IPS-15b (cell line): ENCODE results near the gene SEZ6.

Experiments
- H3K27me3 ChIP-seq: one replicate; pipeline ENCODE4 v1.6.1; 2013; ENCODE audit warnings: low read length; ENCODE audit not compliant: control insufficient read depth, insufficient read depth
- H3K36me3 ChIP-seq: one replicate; pipeline ENCODE4 v1.6.1; 2013; ENCODE audit warnings: low read length; ENCODE audit not compliant: control insufficient read depth, insufficient read depth
- H3K4me1 ChIP-seq: one replicate; pipeline ENCODE4 v1.6.1; 2013; ENCODE audit warnings: mild to moderate bottlenecking, low read length; ENCODE audit not compliant: control insufficient read depth, insufficient read depth
- H3K4me3 ChIP-seq: one replicate; pipeline ENCODE4 v1.5.1; 2013; ENCODE audit warnings: low read depth, low read length
- H3K9ac ChIP-seq: one replicate; pipeline ENCODE4 v1.6.1; 2013; ENCODE audit warnings: low read depth, mild to moderate bottlenecking, low read length
- H3K9me3 ChIP-seq: one replicate; pipeline ENCODE4 v1.6.1; 2013; ENCODE audit warnings: mild to moderate bottlenecking, low read length; ENCODE audit not compliant: control insufficient read depth, insufficient read depth

Gene SEZ6

DNA sequence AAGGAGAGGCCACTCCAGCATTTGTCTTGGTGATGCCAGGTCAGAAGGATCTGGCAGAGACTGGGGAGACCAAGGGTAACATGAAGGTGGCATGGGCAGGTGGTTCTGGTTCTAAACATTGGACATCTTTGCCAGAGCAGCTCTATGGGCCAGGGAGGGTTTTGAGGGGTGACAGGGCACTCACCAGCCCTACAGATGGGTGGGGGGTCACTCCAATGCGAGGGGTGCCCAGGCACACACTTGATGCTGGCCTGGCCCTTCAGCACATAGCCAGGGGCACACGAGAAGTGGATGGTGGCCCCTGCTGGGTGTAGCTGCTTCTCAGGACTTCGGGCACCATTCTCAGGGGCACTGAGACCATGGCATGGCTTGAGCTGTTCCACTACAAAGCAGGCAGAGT, 49.0 kb downstream of the SEZ6 start:
- H3K27me3 ChIP-seq = no peaks in the 10 kb centered on the region
- no peak overlapping the region for H3K9ac ChIP-seq
- no peaks in the 10 kb centered on the region for H3K36me3 ChIP-seq
- H3K4me1 ChIP-seq = peaks cover 9% of the 10 kb centered on the region
- no peak overlapping the region for H3K4me3 ChIP-seq
- no peaks in the 10 kb centered on the region for H3K9me3 ChIP-seq

DNA sequence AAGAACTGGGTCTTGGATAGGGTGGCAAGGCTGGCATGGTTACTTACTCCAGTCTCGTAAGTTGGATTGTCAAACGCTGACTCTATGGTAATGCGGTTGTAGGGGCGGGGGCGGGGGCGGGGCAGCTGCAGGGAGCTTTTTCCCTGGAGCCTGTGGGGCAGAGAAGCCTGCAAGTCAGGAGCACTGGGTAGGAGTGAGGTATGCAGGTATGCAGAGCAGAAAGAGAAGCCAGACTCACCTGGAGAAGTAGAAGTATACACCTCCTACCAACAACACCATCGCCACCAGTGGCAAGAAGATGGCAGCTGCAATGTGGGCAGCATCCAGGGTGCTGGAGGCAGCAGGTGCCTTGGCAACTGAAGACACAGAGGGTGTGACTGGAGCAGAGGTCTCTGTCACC, 49.7 kb downstream of the SEZ6 start:
- no peaks in the 10 kb centered on the region for H3K9me3 ChIP-seq
- H3K4me3 ChIP-seq = no peak overlapping the region
- H3K36me3 ChIP-seq = no peaks in the 10 kb centered on the region
- H3K9ac ChIP-seq = peak overlapping the region; percentile 5
- H3K4me1 ChIP-seq = peaks cover 9% of the 10 kb centered on the region
- no peaks in the 10 kb centered on the region for H3K27me3 ChIP-seq

DNA sequence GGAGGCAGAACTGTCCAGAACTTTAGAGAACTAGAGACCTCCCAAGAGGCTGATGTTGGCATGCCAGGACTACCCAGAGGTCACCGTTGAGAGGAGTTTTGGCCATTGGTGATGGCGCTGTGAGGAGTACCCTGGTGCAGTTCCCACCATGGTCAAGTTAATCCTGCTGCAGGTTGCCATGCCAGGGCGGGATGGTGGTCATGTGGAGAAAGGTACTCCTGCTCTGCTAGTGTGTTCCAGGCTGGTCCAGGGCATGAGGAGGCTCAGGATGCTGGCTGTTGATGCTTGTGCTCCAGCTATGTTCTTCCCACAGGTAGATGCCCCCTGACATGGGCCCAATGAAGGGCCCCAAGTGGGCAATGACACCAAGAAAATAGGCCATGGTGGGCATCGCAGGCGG, 50.4 kb downstream of the SEZ6 start:
- H3K9me3 ChIP-seq = no peaks in the 10 kb centered on the region
- peaks cover 9% of the 10 kb centered on the region for H3K4me1 ChIP-seq
- H3K4me3 ChIP-seq = no peak overlapping the region
- no peak overlapping the region for H3K9ac ChIP-seq
- H3K36me3 ChIP-seq = no peaks in the 10 kb centered on the region
- no peaks in the 10 kb centered on the region for H3K27me3 ChIP-seq

DNA sequence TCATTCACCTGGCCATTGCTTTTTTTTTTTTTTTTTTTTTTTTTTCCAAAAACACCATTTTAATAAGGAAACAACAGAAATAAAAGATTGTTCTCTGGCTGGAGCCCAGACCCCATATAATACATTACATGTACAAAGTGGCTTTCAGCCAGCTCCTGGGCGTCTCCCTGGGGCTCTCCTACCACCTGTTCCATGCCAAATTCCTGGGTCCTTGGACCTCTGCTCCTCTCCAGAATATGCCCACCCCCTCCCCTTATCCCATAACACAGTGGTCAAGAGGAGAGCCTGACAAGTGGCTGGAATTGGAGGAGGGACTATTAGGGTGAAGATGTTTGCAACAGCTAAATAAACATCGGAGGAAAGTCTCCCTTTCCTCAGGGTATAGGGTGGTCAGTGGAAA, 50.9 kb downstream of the SEZ6 start:
- H3K9ac ChIP-seq = no peak overlapping the region
- H3K4me1 ChIP-seq = peaks cover 9% of the 10 kb centered on the region
- no peaks in the 10 kb centered on the region for H3K27me3 ChIP-seq
- H3K4me3 ChIP-seq = no peak overlapping the region
- no peaks in the 10 kb centered on the region for H3K36me3 ChIP-seq
- H3K9me3 ChIP-seq = no peaks in the 10 kb centered on the region

DNA sequence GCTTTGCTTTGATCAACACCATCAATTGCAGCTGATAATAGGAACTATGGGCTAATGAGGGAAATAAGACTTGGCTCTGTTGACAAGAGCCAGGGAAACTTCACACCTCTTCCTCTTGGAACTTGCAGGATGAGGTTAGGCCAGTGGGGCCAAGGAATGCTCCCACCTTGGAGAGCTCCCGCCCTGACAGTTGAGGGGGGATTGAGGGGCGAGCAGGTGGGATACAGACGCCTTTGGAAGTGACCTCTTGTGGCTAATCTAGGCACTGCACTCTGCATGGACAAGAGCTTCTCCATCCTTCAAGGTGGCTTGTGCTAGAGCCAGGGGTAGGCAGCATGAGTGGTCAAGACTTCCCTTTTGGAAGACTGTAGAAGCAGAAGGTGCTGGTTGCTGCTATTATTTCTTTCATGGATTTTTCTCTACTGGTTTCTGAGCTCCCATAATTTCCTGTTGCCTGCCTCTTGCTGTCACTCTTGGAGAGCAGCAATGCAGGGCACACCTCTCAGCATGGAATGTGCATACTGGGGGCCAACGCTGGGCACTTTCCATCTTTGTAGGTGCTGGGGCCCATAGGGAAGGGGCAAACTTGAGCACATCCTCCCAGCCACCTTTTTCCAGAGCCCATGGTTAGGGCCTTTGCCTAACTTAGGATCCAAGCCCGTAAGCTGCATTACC, 52.3 kb downstream of the SEZ6 start:
- Histone ChIP-seq H3K9ac (no peak overlapping the region), H3K27me3 (no peaks in the 10 kb centered on the region), H3K4me3 (no peak overlapping the region), H3K4me1 (peaks cover 10% of the 10 kb centered on the region), H3K9me3 (no peaks in the 10 kb centered on the region), H3K36me3 (no peaks in the 10 kb centered on the region)

DNA sequence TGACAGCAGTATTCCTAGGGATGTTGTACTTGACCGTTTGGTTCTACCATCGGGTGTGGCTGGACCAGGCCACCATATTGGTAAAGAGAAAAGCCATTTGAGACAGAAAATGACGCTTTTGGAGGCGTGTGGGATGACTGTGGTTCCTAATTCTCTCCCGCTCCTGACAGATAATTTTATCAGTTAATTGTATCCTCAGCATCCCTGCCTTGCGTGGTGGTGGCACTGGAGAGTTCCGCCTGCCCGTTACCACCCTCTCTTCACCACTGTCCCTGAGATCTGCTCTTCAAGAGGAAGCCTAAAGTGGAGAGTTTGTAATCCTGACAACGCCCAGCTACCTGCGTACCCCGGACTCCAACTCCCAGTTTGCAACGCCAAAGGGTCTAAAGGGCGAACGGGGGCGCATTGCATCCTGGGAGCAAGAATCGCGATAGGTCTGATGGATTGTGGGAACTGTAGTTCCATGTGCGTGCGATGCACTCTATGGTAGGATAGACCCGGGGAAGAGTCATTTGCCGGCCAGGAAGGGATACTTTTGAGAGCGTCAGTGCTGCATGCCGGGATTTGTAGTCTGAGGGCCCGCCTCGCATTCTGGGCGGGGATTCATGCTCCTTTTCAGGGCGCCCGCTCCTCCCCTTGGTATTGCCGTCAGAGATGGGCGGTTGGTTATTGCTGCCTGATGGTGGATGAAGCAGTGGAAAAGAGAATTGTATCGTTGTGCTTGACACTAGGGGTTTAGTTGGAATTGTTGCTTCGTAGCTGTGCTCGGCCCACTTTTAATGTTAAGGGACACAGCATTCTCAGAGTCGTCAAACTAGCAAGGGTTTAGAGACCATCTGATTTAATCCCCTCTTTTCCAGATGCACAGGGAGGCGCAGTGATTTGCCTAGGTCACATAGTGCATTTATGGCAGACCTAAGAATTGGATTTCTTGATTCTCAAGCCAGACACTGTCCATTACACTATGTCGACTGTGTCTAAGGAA, 53.5 kb downstream of the SEZ6 start:
- peak overlapping the region; percentile 92 for H3K9ac ChIP-seq
- H3K36me3 ChIP-seq = no peaks in the 10 kb centered on the region
- H3K4me3 ChIP-seq = peak overlapping the region; percentile 92
- H3K9me3 ChIP-seq = no peaks in the 10 kb centered on the region
- H3K4me1 ChIP-seq = peaks cover 22% of the 10 kb centered on the region
- H3K27me3 ChIP-seq = no peaks in the 10 kb centered on the region

DNA sequence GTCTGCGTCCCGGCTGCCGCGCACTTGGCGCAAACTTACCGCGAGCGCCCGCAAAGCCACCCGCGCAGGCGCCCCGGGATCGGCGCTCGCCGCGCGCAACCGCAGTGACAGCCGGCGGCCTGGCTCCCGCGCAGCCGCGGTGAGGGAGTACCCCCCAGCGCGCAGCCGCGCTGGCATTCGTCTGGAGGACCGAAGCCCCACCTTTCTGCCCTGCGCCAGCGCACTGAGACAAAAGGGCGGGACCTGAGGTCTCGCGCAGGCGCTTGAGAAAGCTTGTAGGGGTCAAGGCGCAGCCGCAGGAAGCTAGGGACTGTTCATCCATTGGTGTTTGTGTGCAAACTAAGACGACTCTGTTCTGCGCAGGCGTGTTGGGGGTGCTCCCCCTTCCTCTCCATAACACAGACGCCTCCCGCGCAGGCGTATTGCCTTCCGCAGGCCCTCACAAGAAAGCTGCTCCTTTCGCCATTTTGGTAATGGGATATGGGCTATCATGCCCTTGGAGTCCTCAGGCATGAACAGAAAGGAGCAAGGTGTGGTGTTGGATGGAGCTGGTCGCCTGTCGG, 54.3 kb downstream of the SEZ6 start, which contains the start of gene PHF12:
Gene PHF12, minus strand, starts transcription at position 91 of the 563 bp plus-strand sequence. CDS start 558 bp downstream, outside the sequence.
- no peaks in the 10 kb centered on the region for H3K9me3 ChIP-seq
- H3K27me3 ChIP-seq = no peaks in the 10 kb centered on the region
- H3K36me3 ChIP-seq = no peaks in the 10 kb centered on the region
- H3K4me3 ChIP-seq = peak within 1 kb of the TSS; percentile 97
- peaks cover 20% of the 10 kb centered on the region for H3K4me1 ChIP-seq
- peak within 1 kb of the TSS; percentile 92 for H3K9ac ChIP-seq

DNA sequence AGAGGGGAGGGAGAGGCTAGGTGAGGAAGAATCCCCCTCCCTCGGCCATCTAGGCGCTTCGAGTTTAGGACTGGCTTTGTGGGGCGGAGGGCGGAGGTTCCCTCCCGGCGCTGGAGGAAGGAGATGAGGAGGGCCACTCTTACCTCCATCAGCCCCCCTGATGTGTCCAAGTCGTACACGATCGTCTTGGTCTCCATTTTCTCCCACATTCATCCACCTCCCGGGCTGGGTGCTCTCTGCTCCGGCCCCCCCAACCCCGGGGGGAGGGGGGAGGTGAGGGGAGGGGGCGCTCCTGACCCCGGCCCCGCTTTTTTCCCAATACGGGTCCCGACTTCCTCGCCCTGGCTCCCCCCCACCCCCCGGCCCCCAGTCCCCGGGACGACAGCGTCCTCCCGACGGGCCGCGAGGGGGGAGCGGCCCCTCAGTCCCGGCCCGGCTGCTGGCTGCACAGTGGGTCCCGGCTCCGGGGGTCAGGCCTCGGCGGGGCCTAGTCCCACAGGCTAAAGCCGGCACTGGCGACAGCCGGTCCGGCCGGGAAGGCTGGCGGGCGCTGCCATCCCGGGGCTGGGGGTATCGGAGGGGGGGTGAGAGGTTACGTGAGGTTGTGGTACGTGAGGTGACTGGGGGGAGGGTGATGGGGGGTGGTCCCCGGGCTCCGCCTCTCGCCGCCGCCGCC, 54.9 kb downstream of the SEZ6 start:
- H3K4me3 ChIP-seq = peak overlapping the region; percentile 97

DNA sequence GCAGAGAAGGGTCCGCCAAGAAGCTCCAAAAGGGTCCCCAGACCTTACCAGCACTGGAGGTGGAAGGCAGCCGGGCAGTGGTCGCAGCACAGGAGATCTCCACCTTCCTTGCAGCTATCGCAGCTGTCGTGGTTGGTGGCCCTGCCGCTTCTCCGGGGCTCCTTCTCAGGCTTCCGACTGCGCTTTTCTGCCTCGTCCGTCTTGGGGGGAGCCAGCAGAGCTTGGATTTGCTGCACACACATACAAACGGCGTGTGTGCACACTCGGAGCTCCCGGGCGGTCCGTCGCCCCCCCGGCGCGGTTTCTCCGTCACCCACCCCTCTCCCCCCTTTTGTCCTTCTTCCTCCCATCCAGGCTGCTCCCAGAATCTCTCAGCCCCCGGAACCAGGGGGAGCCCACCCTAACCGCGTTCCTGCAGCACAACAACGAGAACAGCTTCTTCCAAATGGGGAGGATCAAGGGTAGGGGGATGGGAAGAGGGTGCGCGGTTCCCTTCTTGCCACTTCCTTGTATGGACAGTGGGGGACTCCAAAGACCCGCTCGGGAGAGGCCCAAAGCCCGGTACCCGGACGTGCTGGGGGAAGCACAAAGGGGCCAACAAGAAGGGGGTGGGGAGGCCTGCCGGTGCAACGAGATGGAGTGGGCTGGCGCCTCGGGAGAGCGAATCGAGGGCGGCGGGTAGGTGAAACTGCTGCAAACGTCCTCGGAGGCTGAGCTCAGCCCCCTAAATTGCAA, 55.6 kb downstream of the SEZ6 start:
- H3K9me3 ChIP-seq = no peaks in the 10 kb centered on the region
- H3K27me3 ChIP-seq = no peaks in the 10 kb centered on the region
- H3K9ac ChIP-seq = peak overlapping the region; percentile 91
- peaks cover 17% of the 10 kb centered on the region for H3K4me1 ChIP-seq
- H3K4me3 ChIP-seq = peak overlapping the region; percentile 97
- no peaks in the 10 kb centered on the region for H3K36me3 ChIP-seq

More for the DNA sequence above, 54.9 kb downstream of the SEZ6 start:
- Histone ChIP-seq H3K9me3 (no peaks in the 10 kb centered on the region), H3K36me3 (no peaks in the 10 kb centered on the region), H3K4me1 (peaks cover 17% of the 10 kb centered on the region), H3K9ac (peak overlapping the region; percentile 91), H3K27me3 (no peaks in the 10 kb centered on the region)

DNA sequence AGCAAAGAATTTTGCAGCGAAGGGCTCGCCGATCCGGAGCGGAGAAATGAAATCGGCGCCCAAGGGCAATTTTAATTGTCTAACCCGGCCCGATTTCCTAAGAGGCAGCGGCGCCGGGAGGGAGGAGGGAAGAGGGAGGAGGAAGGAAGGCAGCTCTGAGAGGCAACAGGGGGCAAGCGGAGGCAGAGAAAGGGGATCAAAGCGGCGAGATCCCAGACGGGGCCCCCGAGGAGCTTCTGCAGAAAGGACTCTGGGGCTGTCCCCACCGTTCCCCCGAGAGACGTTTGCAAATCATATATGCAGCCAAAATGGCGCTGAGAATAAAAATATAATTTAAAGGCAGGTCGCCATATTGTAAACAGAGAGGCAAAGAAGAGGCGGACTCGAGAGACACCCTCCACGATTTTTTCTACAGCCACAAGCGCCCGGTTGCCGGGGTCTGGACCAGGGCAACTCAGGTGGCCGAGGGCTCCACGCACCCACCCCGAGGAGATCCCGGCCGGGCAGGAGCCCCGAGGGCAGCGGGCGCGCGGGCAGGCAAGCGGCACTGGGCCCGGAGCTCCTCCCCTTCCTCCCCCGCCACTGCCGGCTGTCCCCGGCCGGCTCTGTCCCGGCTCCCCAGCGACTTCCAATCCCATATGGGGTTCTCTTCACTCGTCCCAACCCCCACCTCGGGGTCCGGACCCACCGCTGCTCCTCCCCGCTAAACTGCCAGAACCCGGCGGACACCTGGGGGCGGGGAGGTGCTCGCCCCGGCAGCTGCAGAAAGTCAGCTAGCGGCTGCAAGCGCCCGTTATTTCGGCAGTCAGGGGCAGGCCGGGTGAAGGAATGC, 56.4 kb downstream of the SEZ6 start:
- no peaks in the 10 kb centered on the region for H3K27me3 ChIP-seq
- peak overlapping the region; percentile 91 for H3K9ac ChIP-seq
- H3K36me3 ChIP-seq = no peaks in the 10 kb centered on the region
- H3K4me1 ChIP-seq = peaks cover 17% of the 10 kb centered on the region
- peak overlapping the region; percentile 97 for H3K4me3 ChIP-seq
- H3K9me3 ChIP-seq = no peaks in the 10 kb centered on the region
